ENCODE measurements around the gene GRID1.

GRCh38 chr10:85847085-85847484 lies 519.5 kb downstream of the GRID1 start:
- TF ChIP-seq CTCF (IDR thresholded peaks at IDR 0.05), result no peak
- TF ChIP-seq POLR2A (IDR thresholded peaks at IDR 0.05), result no peak

Measured in esophagus squamous epithelium (tissue), 4 donors.